ENCODE data around the gene HTR1D.

The HTR1D gene

GRCh38 chr1:23188434-23188884 is 28.8 kb downstream of the HTR1D start:
- TF ChIP-seq SPI1 (IDR thresholded peaks at IDR 0.05; ENCODE audit: borderline replicate concordance, low read depth) (no peak), POLR2AphosphoS5 (IDR thresholded peaks at IDR 0.05; ENCODE audit: low read depth) (no peak), REST (IDR thresholded peaks at IDR 0.05; ENCODE audit: insufficient replicate concordance, low read depth) (no peak), GABPA (IDR thresholded peaks at IDR 0.05; ENCODE audit: low read depth) (no peak), CTCF (IDR thresholded peaks at IDR 0.05; ENCODE audit: insufficient read depth, low read length) (no peak)
- no peak for DNase-seq (ENCODE audit: low read depth in 1 of 2, low spot score in 1 of 2)
- Histone ChIP-seq H3K27ac (replicated peaks) (no peak overlapping the region), H3K4me3 (replicated peaks; ENCODE audit: insufficient read depth, low read length) (no peak overlapping the region), H3K27me3 (ENCODE audit: insufficient read depth, poor library complexity, severe bottlenecking) (peaks cover 3% of the 10 kb centered on the region)

- H3K4me3 ChIP-seq (replicated peaks; ENCODE audit: insufficient read depth, low read length) = no peak overlapping the region
- no peak overlapping the region for H3K27ac ChIP-seq (replicated peaks)
- H3K27me3 ChIP-seq (ENCODE audit: insufficient read depth, poor library complexity, severe bottlenecking) = peaks cover 3% of the 10 kb centered on the region
- TF ChIP-seq CTCF (IDR thresholded peaks at IDR 0.05; ENCODE audit: insufficient read depth, low read length) = no peak
- no peak for TF ChIP-seq POLR2AphosphoS5 (IDR thresholded peaks at IDR 0.05; ENCODE audit: low read depth)
- no peak for TF ChIP-seq SPI1 (IDR thresholded peaks at IDR 0.05; ENCODE audit: borderline replicate concordance, low read depth)
- TF ChIP-seq GABPA (IDR thresholded peaks at IDR 0.05; ENCODE audit: low read depth) = no peak
- no peak for TF ChIP-seq REST (IDR thresholded peaks at IDR 0.05; ENCODE audit: insufficient replicate concordance, low read depth)
- DNase-seq (ENCODE audit: low read depth in 1 of 2, low spot score in 1 of 2) = no peak
Observed at GRCh38 chr1:23187637-23188036, 29.7 kb downstream of the HTR1D start.

GRCh38 chr1:23185381-23185780 is 31.9 kb downstream of the HTR1D start:
- Histone ChIP-seq H3K4me3 (replicated peaks; ENCODE audit: insufficient read depth, low read length) (no peak overlapping the region), H3K27ac (replicated peaks) (no peak overlapping the region), H3K27me3 (ENCODE audit: insufficient read depth, poor library complexity, severe bottlenecking) (no peaks in the 10 kb centered on the region)
- DNase-seq (ENCODE audit: low read depth in 1 of 2, low spot score in 1 of 2) = no peak
- TF ChIP-seq CTCF (IDR thresholded peaks at IDR 0.05; ENCODE audit: insufficient read depth, low read length) = no peak
- TF ChIP-seq GABPA (IDR thresholded peaks at IDR 0.05; ENCODE audit: low read depth) = no peak
- TF ChIP-seq REST (IDR thresholded peaks at IDR 0.05; ENCODE audit: insufficient replicate concordance, low read depth) = no peak
- no peak for TF ChIP-seq SPI1 (IDR thresholded peaks at IDR 0.05; ENCODE audit: borderline replicate concordance, low read depth)
- no peak for TF ChIP-seq POLR2AphosphoS5 (IDR thresholded peaks at IDR 0.05; ENCODE audit: low read depth)
